Fibroblast of the aortic adventitia (primary cell): ENCODE data around the gene JAZF1. TPM values are rescaled to one million over a fixed set of nuclear protein-coding genes. Genes with fewer than 3 reads are reported as not detected.

ENCODE experiments used
- DNase-seq: peaks from one replicate; pipeline ENCODE4 v3.0.0-alpha.2; 2010; ENCODE audit warnings: low read depth
- H3K4me3 ChIP-seq: 2 replicates; pipeline ENCODE4 v1.5.1; 2011; ENCODE audit warnings: low read depth, mild to moderate bottlenecking, control low read depth, low read length, moderate library complexity
- total RNA-seq: library from RNA; depleted of rRNA; stranded (reverse); fragments of >200 nt; gene quantifications from 2 replicates; pipeline ENCODE4 v1.2.3, GENCODE V29; 2012; ENCODE audit warnings: low replicate concordance
- TF ChIP-seq, protein P1 (sequence below): IDR thresholded peaks from 2 replicates; pipeline ENCODE4 v1.5.1; 2011; ENCODE audit warnings: mild to moderate bottlenecking, low read length, control low read depth, inconsistent platforms; ENCODE audit not compliant: insufficient read depth

Gene JAZF1
- total RNA-seq, 1 donor = 8.3 TPM

DNA sequence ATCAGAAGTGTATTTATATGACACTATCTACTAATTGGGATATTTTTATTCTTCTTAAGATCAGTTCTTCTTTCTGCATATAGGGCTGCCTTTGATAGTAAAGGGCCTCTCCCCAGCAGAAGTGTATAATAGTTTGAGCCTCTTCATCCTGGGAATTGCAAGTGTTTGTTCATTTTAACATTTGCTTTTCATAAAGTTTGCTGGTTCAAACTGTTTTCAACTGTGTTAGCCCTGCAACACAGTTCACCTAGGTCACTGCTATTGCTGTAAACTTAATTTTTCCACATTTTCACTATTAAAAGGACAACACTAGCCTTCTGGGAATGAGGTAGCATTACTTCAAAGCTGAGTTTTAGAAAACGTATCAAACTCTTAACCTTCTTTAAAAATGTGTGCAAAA, 2.8 kb downstream of the JAZF1 start:
- H3K4me3 ChIP-seq = no peak overlapping the region
- TF ChIP-seq, protein P1, sequence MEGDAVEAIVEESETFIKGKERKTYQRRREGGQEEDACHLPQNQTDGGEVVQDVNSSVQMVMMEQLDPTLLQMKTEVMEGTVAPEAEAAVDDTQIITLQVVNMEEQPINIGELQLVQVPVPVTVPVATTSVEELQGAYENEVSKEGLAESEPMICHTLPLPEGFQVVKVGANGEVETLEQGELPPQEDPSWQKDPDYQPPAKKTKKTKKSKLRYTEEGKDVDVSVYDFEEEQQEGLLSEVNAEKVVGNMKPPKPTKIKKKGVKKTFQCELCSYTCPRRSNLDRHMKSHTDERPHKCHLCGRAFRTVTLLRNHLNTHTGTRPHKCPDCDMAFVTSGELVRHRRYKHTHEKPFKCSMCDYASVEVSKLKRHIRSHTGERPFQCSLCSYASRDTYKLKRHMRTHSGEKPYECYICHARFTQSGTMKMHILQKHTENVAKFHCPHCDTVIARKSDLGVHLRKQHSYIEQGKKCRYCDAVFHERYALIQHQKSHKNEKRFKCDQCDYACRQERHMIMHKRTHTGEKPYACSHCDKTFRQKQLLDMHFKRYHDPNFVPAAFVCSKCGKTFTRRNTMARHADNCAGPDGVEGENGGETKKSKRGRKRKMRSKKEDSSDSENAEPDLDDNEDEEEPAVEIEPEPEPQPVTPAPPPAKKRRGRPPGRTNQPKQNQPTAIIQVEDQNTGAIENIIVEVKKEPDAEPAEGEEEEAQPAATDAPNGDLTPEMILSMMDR = no peak
- no peak for DNase-seq

DNA sequence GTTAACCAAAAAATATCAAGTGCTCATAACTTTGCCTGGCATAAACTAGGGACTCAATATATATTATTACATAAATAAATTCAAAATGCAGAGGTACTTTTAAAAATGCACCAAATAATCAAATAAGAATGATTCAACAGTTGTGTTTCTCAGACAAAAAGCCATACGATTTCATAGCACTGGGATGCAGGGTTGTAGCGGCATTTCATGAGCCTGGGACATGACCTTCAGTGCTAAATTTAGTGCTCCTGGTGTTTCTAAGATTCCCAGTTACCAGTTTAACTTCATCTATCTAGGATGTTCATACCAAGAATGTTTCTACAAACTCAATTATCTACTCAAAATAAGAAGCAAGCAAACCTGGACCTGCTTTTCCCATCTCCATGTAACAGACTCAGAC, 4.0 kb downstream of the JAZF1 start:
- no peak for DNase-seq
- no peak overlapping the region for H3K4me3 ChIP-seq
- TF ChIP-seq, protein P1 = no peak

DNA sequence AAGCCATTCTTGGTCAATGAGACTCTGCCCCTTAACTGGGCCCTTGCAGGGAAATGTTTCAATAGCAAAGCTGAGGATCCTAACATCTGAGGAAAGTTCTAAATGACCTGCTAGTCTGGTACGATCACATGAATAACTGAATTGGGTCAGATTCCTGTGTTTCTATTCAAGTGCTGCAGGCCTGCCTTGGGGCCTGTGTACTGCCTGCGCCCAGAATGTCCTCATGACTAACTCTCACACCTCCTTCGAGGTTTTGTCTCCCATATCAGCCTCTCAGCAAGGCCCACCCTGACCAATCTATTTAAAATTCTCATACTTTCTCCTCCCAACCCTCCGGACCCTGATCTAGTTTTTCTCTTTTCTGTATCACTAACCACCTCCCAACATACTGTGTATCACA, 4.4 kb downstream of the JAZF1 start:
- H3K4me3 ChIP-seq = no peak overlapping the region
- no peak for DNase-seq
- TF ChIP-seq, protein P1 = no peak

DNA sequence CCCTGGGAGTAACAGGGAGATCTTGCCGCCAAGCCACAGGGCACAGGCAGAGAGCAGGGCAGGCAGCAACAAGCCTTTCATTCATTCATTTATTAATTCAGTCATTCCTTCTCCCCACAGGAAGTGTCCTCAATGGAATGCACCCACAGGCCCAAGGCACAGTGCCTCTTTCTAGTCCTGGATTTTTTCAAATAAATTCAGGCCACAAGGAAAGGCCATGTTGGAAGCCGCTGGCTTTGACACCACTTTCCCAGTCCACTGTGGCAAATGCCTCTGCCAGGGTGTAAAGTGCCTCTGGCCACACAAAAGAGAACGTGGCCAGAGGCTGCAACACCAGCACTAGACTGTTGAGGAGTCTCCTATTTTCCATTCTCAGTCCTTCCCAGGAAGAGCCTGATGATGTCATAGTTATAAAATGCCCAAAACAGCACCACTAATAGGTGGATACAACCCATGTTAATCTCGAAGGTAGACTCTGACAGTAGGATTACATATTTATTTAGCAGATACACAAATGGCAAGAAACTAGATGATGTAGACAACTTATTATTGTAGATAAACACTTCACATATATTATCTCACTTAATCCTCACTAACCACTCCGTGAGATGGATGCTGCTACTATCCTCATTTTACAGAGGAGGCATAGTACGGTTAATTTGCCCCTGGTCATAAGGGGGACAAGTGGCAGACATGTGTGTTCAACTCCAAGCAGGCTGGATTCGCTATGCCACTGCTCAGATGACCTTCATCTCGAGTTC, 5.5 kb downstream of the JAZF1 start:
- no peak for DNase-seq
- TF ChIP-seq, protein P1 = no peak
- H3K4me3 ChIP-seq = no peak overlapping the region

DNA sequence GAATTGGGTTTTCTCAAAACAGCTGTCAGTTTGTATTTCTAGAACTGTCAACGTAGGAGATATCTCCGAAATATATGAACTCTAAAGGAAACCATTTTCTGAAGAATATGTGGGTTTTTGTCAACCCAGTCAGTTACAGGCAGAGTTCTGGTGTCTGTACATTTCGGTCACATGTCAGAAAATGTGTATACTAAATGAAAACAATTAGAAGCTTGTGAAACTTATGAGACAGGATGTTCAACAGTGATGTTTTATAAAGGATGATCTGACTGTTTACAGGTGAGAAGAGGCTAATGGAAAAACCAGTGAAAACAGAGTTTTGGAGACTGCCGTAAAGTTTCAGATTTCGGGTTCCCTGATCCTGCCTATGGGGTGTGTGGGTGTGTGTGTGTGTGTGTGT, 6.2 kb downstream of the JAZF1 start:
- TF ChIP-seq, protein P1 = no peak
- DNase-seq = no peak
- H3K4me3 ChIP-seq = no peak overlapping the region

DNA sequence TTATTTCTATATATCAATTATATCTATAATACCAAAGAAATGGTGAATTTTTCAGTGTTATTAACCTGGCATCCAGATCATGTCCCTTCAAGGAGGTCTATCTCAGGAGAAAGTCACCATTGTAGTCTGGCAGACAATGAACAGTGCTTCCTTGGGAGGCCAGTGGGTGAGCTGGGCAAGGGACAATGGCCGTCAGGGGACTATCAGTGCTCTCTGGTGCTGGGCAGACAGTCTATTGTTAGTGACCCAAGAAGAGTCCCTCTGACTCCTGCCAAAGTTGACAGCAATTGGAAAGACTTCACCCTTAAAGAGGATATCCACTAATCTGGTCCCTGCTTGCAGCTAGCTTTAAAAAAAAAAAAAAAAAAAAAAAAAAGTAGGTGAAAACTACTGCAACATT, 7.1 kb downstream of the JAZF1 start:
- H3K4me3 ChIP-seq = no peak overlapping the region
- no peak for DNase-seq
- TF ChIP-seq, protein P1 = no peak

DNA sequence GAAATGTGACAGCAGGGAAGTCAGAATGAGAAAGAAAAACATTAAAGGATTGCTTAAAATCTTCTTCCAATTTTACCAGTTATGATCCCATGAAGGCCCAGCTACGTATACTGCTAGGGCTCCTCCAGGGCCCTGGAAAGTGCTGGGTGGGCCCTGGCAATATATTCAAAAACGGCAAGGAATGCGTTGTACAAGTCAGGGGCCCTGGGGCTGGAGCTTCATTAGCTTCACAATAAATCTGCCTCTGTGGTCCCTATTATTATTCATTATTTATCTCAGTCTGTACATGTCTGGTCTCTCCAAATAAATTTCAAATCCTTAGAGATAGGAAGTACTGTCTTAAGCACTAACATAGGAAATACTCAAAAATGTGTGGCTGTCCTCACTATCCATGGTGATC, 7.6 kb downstream of the JAZF1 start:
- no peak overlapping the region for H3K4me3 ChIP-seq
- DNase-seq = no peak
- TF ChIP-seq, protein P1 = no peak
